IMR-90 (cell line): Measurements from ENCODE around the gene ARHGEF37. TPM values are rescaled to one million over a fixed set of nuclear protein-coding genes. Genes with fewer than 3 reads are reported as not detected.

Experiments
- ATAC-seq: fragments of 200-7000 bp; cut with Tn5 transposase; 2 replicates; pipeline ENCODE4 v1.9.1; 2020; ENCODE audit warnings: low read depth, mild to moderate bottlenecking, moderate library complexity
- BruUV-seq: library from RNA; stranded (reverse); fragments of 400-500 nt; replicated peaks from 2 replicates; lab custom pipeline; 2021; lab: Mats Ljungman, UMichigan
- CTCF ChIA-PET: fragments of 300-600 bp; formaldehyde crosslinking; extraction: SDS; loops from one replicate; lab custom pipeline; 2021; ENCODE audit warnings: antibody characterized with exemption; lab: Yijun Ruan, JAX
- POLR2A ChIA-PET: fragments of 300-600 bp; sonication (Branson Sonifier 250); formaldehyde crosslinking; loops from one replicate; lab custom pipeline; 2022; ENCODE audit warnings: antibody characterized with exemption; ENCODE audit not compliant: unreplicated experiment; lab: Charles Lee
- DNase-seq: peaks from one replicate; pipeline ENCODE4 v3.0.0; 2013
- H2AFZ ChIP-seq: replicated peaks from 2 replicates; pipeline ENCODE3; 2013; ENCODE audit warnings: low read length, mild to moderate bottlenecking; ENCODE audit not compliant: poor library complexity
- H2AK5ac ChIP-seq: 2 replicates; pipeline ENCODE4 v1.6.1; 2013; ENCODE audit warnings: low read depth, low read length, inconsistent platforms
- H2AK9ac ChIP-seq: replicated peaks from 2 replicates; pipeline ENCODE3; 2013; ENCODE audit warnings: mild to moderate bottlenecking, low read depth, low read length, moderate library complexity; ENCODE audit not compliant: poor library complexity
- H2BK120ac ChIP-seq: 2 replicates; pipeline ENCODE4 v1.6.1; 2013; ENCODE audit warnings: low read depth, low read length, inconsistent platforms
- H2BK15ac ChIP-seq: 3 replicates; pipeline ENCODE4 v1.6.1; 2013; ENCODE audit warnings: low read depth, low read length, inconsistent platforms
- H2BK20ac ChIP-seq: 2 replicates; pipeline ENCODE4 v1.6.1; 2013; ENCODE audit warnings: low read depth, mild to moderate bottlenecking, inconsistent platforms, low read length, moderate library complexity
- H2BK5ac ChIP-seq: 2 replicates; pipeline ENCODE4 v1.6.1; 2013; ENCODE audit warnings: mild to moderate bottlenecking, low read depth, low read length, inconsistent platforms; ENCODE audit not compliant: poor library complexity, severe bottlenecking
- H3K14ac ChIP-seq: replicated peaks from 2 replicates; pipeline ENCODE4 v1.6.1; 2013; ENCODE audit warnings: low read depth, low read length, inconsistent platforms
- H3K18ac ChIP-seq: 2 replicates; pipeline ENCODE4 v1.6.1; 2013; ENCODE audit warnings: low read depth, low read length, control low read depth
- H3K23ac ChIP-seq: 2 replicates; pipeline ENCODE4 v1.6.1; 2013; ENCODE audit warnings: low read depth, low read length, inconsistent platforms
- H3K27ac ChIP-seq: 2 replicates; pipeline ENCODE4 v1.5.1; 2013; ENCODE audit warnings: mild to moderate bottlenecking, control low read depth, low read length; ENCODE audit not compliant: insufficient read depth
- H3K27me3 ChIP-seq: 2 replicates; pipeline ENCODE4 v1.6.1; 2013; ENCODE audit warnings: low read length; ENCODE audit not compliant: control insufficient read depth, insufficient read depth
- H3K36me3 ChIP-seq: 2 replicates; pipeline ENCODE4 v1.6.1; 2013; ENCODE audit warnings: low read length, mixed read lengths; ENCODE audit not compliant: control insufficient read depth, insufficient read depth
- H3K4ac ChIP-seq: 2 replicates; pipeline ENCODE4 v1.6.1; 2013; ENCODE audit warnings: low read depth, low read length, inconsistent platforms
- H3K4me1 ChIP-seq: 2 replicates; pipeline ENCODE4 v1.6.1; 2013; ENCODE audit warnings: low read length, mixed read lengths; ENCODE audit not compliant: control insufficient read depth, insufficient read depth
- H3K4me2 ChIP-seq: 2 replicates; pipeline ENCODE4 v1.6.1; 2013; ENCODE audit warnings: low read depth, mild to moderate bottlenecking, control low read depth, low read length, moderate library complexity
- H3K4me3 ChIP-seq: 2 replicates; pipeline ENCODE4 v1.5.1; 2013; ENCODE audit warnings: low read depth, mild to moderate bottlenecking, control low read depth, low read length, moderate library complexity; ENCODE audit not compliant: insufficient read depth
- H3K56ac ChIP-seq: 2 replicates; pipeline ENCODE4 v1.6.1; 2013; ENCODE audit warnings: low read length, inconsistent platforms; ENCODE audit not compliant: insufficient read depth; ENCODE audit errors: extremely low read depth
- H3K79me1 ChIP-seq, 2 experiments: 2 replicates each; pipeline ENCODE4 v1.6.1; 2013; ENCODE audit warnings: low read length in 2 of 2, inconsistent platforms in 1 of 2, low read depth in 1 of 2
- H3K9ac ChIP-seq: 2 replicates; pipeline ENCODE4 v1.6.1; 2013; ENCODE audit warnings: low read depth, low read length, control low read depth
- H3K9me1 ChIP-seq: 2 replicates; pipeline ENCODE4 v1.6.1; 2013; ENCODE audit warnings: low read length, inconsistent platforms; ENCODE audit not compliant: insufficient read depth
- H3K9me3 ChIP-seq: 2 replicates; pipeline ENCODE4 v1.6.1; 2013; ENCODE audit warnings: low read length; ENCODE audit not compliant: control insufficient read depth, insufficient read depth
- H4K20me1 ChIP-seq: 2 replicates; pipeline ENCODE4 v1.6.1; 2013; ENCODE audit warnings: low read length, inconsistent platforms; ENCODE audit not compliant: insufficient read depth
- H4K5ac ChIP-seq: 2 replicates; pipeline ENCODE4 v1.6.1; 2013; ENCODE audit warnings: mild to moderate bottlenecking, low read depth, low read length, control low read depth
- H4K8ac ChIP-seq, 2 experiments: 2 replicates each; pipeline ENCODE4 v1.6.1; 2013; ENCODE audit warnings: low read depth in 2 of 2, low read length in 2 of 2, control low read depth in 1 of 2, inconsistent platforms in 1 of 2
- H4K91ac ChIP-seq: 2 replicates; pipeline ENCODE4 v1.6.1; 2013; ENCODE audit warnings: low read depth, low read length, inconsistent platforms; ENCODE audit not compliant: insufficient read depth
- BHLHE40 ChIP-seq: fragments of 150-350 bp; IDR thresholded peaks from 2 replicates; pipeline ENCODE4 v1.6.1; 2016; ENCODE audit warnings: mild to moderate bottlenecking, low read depth, low read length
- CEBPB ChIP-seq: IDR thresholded peaks from 2 replicates; pipeline ENCODE4 v1.6.1; 2012; ENCODE audit warnings: low read depth, low read length, improper control_type of control experiment
- CTCF ChIP-seq: conservative IDR thresholded peaks from 2 replicates; pipeline ENCODE4 v1.5.1; 2012; ENCODE audit warnings: mild to moderate bottlenecking, low read depth, low read length, improper control_type of control experiment
- FOS ChIP-seq: fragments of 150-350 bp; IDR thresholded peaks from 2 replicates; pipeline ENCODE4 v1.6.1; 2016; ENCODE audit warnings: low read depth, low read length
- MAFK ChIP-seq: IDR thresholded peaks from 2 replicates; pipeline ENCODE4 v1.6.1; 2012; ENCODE audit warnings: low read depth, low read length, improper control_type of control experiment
- MAZ ChIP-seq: IDR thresholded peaks from 2 replicates; pipeline ENCODE4 v1.6.1; 2012; ENCODE audit warnings: low read depth, mild to moderate bottlenecking, low read length, improper control_type of control experiment, moderate library complexity, borderline replicate concordance
- NFE2L2 ChIP-seq: fragments of 150-350 bp; IDR thresholded peaks from 2 replicates; pipeline ENCODE4 v1.6.1; 2016; ENCODE audit warnings: low read depth, mild to moderate bottlenecking, low read length
- POLR2A ChIP-seq: IDR thresholded peaks from 2 replicates; pipeline ENCODE4 v1.6.1; 2012; ENCODE audit warnings: mild to moderate bottlenecking, low read depth, low read length
- RAD21 ChIP-seq: IDR thresholded peaks from 2 replicates; pipeline ENCODE4 v1.6.1; 2012; ENCODE audit warnings: low read length, improper control_type of control experiment
- RCOR1 ChIP-seq: IDR thresholded peaks from 2 replicates; pipeline ENCODE4 v1.6.1; 2012; ENCODE audit warnings: mild to moderate bottlenecking, low read length, improper control_type of control experiment; ENCODE audit not compliant: insufficient replicate concordance
- RFX5 ChIP-seq: IDR thresholded peaks from 2 replicates; pipeline ENCODE4 v1.8.0; 2012; ENCODE audit warnings: low read depth, mild to moderate bottlenecking, low read length, moderate library complexity
- SMC3 ChIP-seq: fragments of 150-350 bp; IDR thresholded peaks from 2 replicates; pipeline ENCODE4 v1.6.1; 2016; ENCODE audit warnings: low read depth, mild to moderate bottlenecking, antibody characterized with exemption, low read length, moderate library complexity
- WGBS, 2 experiments: methylation state at CpG; one replicate each; pipeline versions ENCODE4 v1.1.5 to v1.1.7; 2013; ENCODE audit warnings: missing lambda C conversion rate in 2 of 2; ENCODE audit not compliant: insufficient read length in 1 of 2; ENCODE audit errors: extremely low coverage in 2 of 2; 5-methylcytosine and 5-hydroxymethylcytosine counted together
- dilution Hi-C: fragments of 300-500 bp; cut with HindIII; formaldehyde crosslinking; loops from one replicate; pipeline ENCODE4 v1.14.3; 2018; ENCODE audit warnings: low sequenced_read_pairs; ENCODE audit not compliant: unreplicated experiment
- in situ Hi-C: fragments of 300-500 bp; cut with MboI; formaldehyde crosslinking; loops from 3 replicates; pipeline ENCODE4 v1.14.3; 2019; ENCODE audit warnings: low sequenced_read_pairs, inconsistent platforms, mixed read lengths
- intact Hi-C: fragments of 100-400 bp; cut with micrococcal nuclease; formaldehyde crosslinking; loops from 2 replicates; pipeline ENCODE4 v1.10.0; 2022
- polyA plus RNA-seq, 3 experiments: library from polyadenylated mRNA; depleted of rRNA; stranded (reverse); fragments of >200 nt; gene quantifications; 2 replicates each; pipeline ENCODE4 v1.2.3, GENCODE V29; 2012; ENCODE audit warnings: low replicate concordance in 1 of 3
- total RNA-seq: library from RNA; depleted of rRNA; stranded (reverse); fragments of >200 nt; gene quantifications from 2 replicates; pipeline ENCODE4 v1.2.3, GENCODE V29; 2012
- TF ChIP-seq, protein P1 (sequence below): fragments of 150-350 bp; IDR thresholded peaks from 2 replicates; pipeline ENCODE4 v1.6.1; 2017; ENCODE audit warnings: mild to moderate bottlenecking, antibody characterized with exemption, low read length, low read depth
- TF ChIP-seq, protein P2 (sequence below): fragments of 150-350 bp; IDR thresholded peaks from 2 replicates; pipeline ENCODE4 v1.6.1; 2016; ENCODE audit warnings: low read depth, mild to moderate bottlenecking, low read length, moderate library complexity, borderline replicate concordance

ARHGEF37 gene
- total and polyA plus RNA-seq, 2 of the 4 experiments (the other 2 are of a cell fraction) = 0.39 to 0.54 TPM

DNA sequence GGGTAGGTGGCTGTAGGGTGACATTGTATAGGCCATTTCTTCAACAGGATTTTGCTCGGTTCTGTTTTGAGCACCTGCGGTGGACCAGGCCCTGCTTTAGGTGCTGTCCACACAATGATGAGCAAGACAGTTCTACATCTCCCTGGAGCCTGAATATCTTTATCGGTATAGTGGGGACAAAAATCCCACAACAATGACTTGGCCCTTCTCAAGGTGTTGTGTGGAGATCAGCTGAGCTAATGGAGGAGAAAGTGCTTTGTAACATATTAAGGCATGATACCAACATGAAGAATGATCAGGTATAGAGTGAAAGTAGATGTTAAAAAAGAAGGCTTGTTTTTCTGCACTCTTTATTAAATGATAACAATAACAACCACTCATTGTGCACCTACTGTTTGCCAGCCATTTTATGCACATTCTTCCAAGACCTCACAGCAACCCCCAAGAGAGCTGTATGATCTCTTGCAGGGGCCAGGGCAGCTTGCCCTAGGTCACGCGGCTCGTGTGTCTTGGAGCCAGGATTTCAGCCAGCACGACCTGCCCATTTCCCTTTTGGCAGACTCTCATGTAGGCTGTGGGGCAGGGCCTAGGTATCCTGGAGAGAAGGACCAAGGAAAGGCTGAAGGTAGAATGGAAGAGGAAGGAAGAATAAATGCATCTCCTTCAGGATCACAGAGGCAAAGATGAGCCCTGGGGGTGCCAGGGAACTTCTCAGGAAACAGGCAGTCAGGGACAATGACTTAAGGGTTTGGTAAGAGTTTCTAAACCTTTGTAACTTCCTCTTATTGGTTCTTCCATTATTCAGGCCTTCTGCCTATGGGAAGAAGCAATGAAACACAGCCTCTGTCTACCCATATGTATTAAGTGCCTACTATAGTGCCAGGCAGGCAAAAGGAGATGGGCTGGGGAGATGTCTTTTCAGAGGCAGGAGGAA lies 98.8 kb downstream of the ARHGEF37 start:
- Histone ChIP-seq H3K14ac (no peak overlapping the region), H2BK5ac (no peak overlapping the region), H3K27me3 (peaks cover 66% of the 10 kb centered on the region), H4K8ac (no peak overlapping the region), H3K9me3 (no peaks in the 10 kb centered on the region), H3K18ac (no peak overlapping the region), H2AK9ac (no peak overlapping the region), H4K20me1 (no peaks in the 10 kb centered on the region), H2BK20ac (no peak overlapping the region), H4K91ac (no peak overlapping the region), H3K4ac (no peak overlapping the region), H3K56ac (no peak overlapping the region), H3K36me3 (no peaks in the 10 kb centered on the region), H2BK120ac (no peak overlapping the region), H3K4me2 (no peak overlapping the region), H3K27ac (no peak overlapping the region), H4K5ac (no peak overlapping the region), H3K4me3 (no peak overlapping the region), H2AFZ (no peak overlapping the region), H3K4me1 (no peaks in the 10 kb centered on the region), H3K79me1 (no peaks in the 10 kb centered on the region), H3K9ac (no peak overlapping the region), H3K9me1 (no peaks in the 10 kb centered on the region), H2AK5ac (no peak overlapping the region), H2BK15ac (no peak overlapping the region), H3K23ac (no peak overlapping the region)
- intact Hi-C loops = no loop called here
- dilution Hi-C loops = no loop called here
- ATAC-seq = no peak
- DNase-seq = no peak
- in situ Hi-C loops = no loop called here
- ChIA-PET CTCF (interaction anchor here (1.5 kb wide), 1 partner anchor 13 kb away, joined by 6 read pairs; no protein-coding TSS in a partner anchor), POLR2A (no interaction called here)
- WGBS, 2 experiments = 20% methylated on average over 1 of the region's 7 CpGs; no CpG with 5 or more reads in 1 of the 2 experiments
- no TSS peak for BruUV-seq
- TF ChIP-seq RAD21 (no peak), RFX5 (no peak), SMC3 (no peak), FOS (no peak), CTCF (no peak), RCOR1 (no peak), NFE2L2 (no peak), MAFK (no peak), BHLHE40 (no peak), CEBPB (no peak), POLR2A (no peak), MAZ (no peak)
- TF ChIP-seq, protein P1, sequence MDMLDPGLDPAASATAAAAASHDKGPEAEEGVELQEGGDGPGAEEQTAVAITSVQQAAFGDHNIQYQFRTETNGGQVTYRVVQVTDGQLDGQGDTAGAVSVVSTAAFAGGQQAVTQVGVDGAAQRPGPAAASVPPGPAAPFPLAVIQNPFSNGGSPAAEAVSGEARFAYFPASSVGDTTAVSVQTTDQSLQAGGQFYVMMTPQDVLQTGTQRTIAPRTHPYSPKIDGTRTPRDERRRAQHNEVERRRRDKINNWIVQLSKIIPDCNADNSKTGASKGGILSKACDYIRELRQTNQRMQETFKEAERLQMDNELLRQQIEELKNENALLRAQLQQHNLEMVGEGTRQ = no peak
- TF ChIP-seq, protein P2, sequence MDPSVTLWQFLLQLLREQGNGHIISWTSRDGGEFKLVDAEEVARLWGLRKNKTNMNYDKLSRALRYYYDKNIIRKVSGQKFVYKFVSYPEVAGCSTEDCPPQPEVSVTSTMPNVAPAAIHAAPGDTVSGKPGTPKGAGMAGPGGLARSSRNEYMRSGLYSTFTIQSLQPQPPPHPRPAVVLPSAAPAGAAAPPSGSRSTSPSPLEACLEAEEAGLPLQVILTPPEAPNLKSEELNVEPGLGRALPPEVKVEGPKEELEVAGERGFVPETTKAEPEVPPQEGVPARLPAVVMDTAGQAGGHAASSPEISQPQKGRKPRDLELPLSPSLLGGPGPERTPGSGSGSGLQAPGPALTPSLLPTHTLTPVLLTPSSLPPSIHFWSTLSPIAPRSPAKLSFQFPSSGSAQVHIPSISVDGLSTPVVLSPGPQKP = no peak
